NCI-H146 treated with DMSO at 0.1 percent for 48 hours (cell line): Measurements from ENCODE around the gene IFT74.
A peak's percentile ranks its signal among the peaks of the same experiment; 100 is the strongest.

ENCODE experiments used
- DNase-seq: peaks from one replicate; lab custom pipeline; 2025; ENCODE audit not compliant: unreplicated experiment; lab: John Stamatoyannopoulos, UW

The IFT74 gene

DNA sequence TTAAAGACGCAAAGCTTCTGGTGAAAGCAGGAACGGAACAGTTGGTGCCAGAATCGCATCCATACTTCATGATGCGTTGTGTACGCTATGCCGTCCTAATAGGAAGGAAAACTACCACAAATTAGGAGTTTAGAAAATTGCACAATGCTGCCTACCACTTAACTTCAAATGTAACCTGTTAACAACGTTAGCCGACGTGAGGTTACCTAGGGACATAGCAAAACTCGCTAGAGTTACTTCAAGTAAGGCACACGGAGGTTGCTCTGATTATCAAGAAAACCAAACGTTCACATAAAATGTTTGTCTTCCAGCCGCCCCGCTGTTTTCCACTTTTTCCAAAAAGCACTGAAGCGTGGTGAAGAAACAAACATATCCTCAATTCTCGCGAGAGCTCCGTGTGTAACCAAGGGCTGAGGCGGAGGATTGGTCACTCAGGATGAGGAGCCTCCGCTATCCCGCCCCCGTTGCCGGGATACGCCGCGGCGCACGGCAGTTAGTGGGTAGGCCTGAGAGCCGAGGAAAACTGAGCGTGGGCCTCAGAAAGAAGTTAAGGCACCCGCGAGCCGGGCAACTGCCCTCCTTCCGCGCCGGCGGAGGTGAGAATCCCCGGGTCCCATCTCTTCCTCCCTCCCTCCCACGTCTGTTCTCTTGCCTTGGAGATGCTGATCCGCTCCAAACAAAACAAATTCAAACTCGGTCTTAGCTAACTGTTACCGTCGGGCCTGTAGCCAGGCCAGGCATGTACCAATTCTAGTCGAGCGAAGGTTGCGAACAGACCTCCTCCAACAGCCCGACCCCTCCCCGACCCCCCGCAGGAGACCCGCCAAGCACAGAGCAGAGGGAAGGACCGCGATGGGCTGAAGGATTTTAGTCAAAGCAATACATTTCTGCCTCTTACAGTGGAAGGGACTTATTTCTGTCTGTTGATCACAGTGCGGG lies at the start of gene IFT74:
TSS of gene IFT74 (plus strand) at position 492 of the 939 bp plus-strand sequence. CDS start 5,556 bp downstream, outside the sequence.
- peak; percentile 98 for DNase-seq

- no peak for DNase-seq
Observed at GRCh38 chr9:26913138-26913668, 43.0 kb upstream of the IFT74 start.

DNA sequence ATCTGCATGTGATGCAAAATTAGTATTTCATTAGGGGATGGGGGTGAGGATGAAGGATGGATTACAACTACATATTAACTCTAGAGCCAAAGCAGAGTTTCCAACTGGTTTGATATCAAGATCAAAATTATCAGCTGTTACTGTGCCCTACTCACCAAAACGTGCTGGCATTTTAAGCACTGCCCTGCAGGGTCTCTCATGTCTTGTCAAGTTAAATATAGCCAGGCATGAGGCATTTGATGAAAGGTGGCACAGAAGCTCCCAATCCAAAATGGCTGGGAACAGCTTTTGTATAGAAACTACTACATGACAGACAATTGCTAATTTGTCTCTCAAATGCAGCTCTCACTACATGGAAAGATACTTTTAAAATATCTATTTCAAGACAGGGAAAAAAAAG lies 36.5 kb upstream of the IFT74 start:
- no peak for DNase-seq

GRCh38 chr9:26925609-26926008 lies 30.6 kb upstream of the IFT74 start:
- no peak for DNase-seq

DNA sequence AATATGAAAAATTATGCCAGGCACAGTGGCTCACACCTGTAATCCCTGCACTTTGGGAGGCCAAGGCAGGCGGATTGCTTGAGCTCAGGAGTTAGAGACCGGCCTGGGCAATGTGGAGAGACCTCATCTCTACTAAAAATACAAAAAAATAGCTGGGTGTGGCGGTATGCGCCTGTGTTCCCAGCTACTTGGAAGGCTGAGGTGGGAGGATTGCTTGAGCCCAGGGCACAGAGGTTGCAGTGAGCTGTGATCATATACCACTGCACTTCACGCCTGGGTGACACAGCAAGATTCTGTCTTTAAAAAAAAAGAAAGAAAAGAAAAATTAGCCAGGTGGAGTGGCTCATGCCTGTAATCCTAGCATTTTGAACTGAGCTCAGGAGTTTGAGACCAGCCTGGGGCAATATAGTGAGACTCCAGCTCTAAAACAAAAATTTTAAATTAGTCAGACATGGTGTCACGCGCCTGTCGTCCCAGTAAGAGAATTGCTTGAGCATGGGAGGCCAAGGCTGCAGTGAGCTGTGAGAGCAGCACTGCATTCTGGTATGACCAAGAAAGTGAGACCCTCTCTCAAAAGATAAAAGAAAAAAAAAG lies 27.2 kb upstream of the IFT74 start:
- DNase-seq, result no peak

DNA sequence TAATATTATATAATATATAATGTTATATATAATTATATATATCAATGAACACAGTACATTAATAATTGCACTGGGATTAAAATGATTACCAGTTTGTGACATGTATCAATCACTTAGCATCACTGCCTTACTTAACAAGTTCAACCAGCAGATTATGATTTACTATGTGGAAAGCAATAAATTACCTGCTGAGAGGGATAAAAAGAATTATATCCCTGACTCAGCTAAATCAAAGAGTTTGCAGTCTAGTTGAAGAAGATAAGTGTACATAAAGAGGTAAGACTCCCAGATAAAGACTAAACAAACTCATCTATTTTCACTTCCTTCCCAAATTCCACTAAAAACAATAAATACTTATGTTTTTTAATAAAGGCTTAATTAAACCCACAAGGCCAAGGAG lies 20.4 kb upstream of the IFT74 start:
- no peak for DNase-seq

DNA sequence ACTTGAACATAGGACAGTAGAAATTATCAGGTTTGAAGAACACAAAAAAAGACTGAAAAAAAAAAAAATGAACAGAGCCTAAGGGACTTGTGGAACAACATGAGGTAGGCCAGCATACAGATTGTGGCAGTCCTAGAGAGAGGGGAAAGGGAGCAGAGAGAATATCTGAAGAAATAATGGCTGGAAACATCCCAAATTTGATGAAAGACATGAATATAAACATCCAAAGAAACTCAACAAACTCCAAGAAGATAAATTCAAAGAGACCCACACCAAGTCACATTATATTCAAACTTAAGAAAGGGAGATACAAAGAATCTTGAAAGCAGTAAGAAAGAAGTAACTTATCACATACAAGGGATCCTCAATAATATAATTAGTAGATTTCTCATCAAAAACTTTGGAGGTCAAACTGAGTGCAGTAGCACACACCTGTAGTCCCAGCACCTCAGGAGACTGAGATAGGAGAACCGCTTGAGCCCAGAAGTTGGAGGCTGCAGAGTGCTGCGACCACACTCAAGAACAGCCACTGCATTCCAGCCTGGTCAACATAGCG lies 18.3 kb upstream of the IFT74 start:
- no peak for DNase-seq

- DNase-seq, result no peak
Observed at GRCh38 chr9:26939955-26940711, 16.1 kb upstream of the IFT74 start.

DNA sequence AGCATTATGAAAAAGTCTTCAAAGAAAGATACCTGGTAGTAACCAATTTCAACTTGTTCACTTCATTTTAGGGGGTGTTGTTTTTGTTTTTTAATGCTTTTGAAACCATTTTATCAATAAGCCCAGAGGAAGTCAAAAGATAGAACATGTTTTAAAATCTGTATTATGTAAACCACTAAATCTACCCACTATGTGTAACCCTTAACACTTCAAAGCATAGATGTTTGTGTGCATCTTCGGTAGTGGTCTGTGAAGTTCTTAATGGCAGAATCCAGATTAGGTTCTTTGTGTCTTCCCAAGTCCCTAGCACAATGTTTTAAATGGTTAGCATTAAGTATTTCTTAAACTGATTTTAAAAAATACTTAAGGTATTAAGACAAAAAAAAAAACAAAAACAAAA lies 15.4 kb upstream of the IFT74 start:
- DNase-seq, result no peak

GRCh38 chr9:26945591-26945990 lies 10.6 kb upstream of the IFT74 start:
- no peak for DNase-seq

DNA sequence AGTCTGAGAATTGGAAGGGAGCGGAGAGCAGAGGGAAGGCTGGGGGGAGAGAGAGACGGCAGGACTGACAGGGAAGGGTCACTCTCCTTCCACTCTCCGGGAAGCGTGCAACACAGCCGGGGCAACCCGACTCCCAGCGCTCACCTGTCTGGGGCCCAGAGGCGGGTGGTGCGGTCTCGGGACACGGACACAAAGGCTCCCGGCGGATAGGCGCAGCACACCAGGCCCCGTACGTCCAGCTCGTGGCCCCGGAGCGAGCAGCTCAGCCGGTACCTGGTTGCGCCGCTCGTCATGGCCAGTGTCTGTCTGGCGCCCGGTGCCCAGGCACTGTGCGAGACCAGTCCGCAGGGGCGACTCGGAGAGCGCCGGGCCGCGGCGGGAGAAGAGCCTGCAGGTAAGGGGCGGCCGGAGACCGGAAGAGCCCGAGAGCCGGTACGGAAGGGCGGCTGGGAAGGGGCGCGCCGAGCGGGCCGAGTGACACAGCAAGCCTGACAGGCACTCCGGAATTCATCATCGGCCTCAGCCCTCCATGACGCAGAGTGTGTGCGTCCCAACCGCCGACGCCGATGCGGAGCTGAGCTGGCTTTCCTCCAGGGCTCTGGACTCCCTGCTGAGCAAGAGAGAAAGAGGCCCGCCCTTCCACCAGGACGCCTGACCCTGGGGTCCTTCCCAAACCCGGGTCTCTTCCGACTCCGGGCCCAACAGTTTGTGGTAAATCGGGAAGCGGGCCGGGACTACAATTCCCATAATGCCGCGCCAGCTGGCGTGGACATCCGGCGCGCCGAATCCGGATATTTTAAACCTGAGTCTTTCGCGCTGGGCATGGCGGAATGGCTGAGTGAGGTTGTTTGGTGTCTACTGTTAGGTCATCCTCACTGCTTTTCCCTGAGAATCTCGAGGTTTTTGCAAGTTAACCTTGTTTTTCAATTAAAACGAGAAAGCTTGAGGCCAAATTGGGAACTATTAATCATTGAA lies 9.2 kb upstream of the IFT74 start, which contains the start of gene PLAA:
TSS of gene PLAA (minus strand) at position 490 of the 975 bp plus-strand sequence. CDS start at position 293, 197 bp downstream.
- peak; percentile 93 for DNase-seq

GRCh38 chr9:26947736-26948135 lies 8.5 kb upstream of the IFT74 start:
- no peak for DNase-seq

DNA sequence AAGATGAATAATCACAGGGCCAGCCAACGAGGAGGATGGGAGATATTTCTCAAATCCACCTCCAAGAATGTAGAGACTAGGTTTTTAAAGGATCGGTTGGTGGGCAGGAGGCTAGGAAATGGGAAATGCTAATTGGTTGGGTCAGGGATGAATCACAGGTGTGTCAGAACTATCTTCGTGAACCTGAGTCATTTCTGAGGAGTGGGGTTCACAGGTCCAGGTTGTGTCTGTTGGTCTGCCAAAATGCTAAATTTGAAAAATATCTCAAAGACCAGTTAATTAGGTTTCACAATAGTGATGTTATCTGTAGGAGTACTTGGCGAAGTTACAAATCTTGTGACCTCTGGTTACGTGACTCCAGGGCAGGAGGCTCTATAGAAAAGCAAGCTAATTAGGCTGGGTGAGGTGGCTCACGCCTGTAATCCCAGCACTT lies 6.6 kb upstream of the IFT74 start:
- no peak for DNase-seq

- DNase-seq, result no peak
Observed at GRCh38 chr9:26950521-26950920, 5.7 kb upstream of the IFT74 start.

GRCh38 chr9:26951794-26952193 lies 4.4 kb upstream of the IFT74 start:
- no peak for DNase-seq

DNA sequence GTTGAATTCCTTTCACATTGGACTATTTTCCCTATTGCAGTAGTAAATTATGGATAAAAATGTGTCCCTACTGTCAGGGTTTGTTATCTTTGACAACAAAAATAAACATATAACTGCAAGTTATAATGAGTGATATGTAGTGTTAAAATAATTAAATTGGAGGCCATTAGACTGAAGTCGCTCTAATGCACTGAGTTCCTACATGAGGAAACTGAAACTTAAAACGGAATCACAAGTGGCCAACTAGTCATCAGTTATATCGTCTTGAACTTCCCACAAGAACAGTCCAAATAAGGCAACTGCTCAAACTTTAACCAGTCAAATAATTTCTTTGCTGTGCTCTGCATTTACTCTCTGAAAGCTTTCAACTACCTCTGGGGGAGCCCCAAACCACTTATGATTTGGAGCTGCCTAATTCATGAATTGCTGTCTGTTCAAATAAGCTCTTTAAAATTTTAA lies 2.1 kb upstream of the IFT74 start:
- DNase-seq, result no peak

DNA sequence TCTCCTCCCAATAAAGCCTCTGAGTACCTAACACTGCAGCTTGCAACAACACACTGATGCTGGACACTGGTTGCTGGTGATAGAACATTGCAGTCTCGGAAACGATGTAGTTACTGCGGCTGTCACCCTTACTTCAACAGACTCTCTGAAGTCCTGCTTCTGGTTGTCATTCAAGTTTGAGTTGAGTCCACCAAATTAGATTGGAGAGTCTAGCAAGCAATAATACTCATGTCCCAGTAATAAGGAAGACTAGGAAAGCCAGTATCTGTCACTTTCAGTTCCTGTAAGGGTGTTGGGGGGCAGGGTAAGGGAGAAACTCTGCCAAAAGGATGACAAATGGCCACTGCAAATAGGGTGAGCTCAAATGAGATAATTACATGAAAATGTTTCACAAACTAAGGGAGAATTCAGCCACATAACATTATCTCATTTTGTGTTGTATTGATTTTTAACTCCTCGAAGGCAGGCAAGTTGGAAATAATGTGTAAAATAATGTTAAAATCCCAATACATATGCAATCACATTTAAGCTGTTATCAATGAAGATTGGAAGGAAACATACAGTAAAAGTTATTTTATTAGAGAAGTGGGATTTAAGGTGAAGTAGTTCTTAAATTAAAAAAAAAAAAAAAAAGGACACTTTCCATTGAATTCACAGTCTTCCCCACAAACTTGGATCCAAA lies 849 bp upstream of the IFT74 start:
- DNase-seq, result peak; percentile 18

- no peak for DNase-seq
Observed at GRCh38 chr9:26956860-26957233, 635 bp downstream of the IFT74 start.

GRCh38 chr9:26971721-26972120 lies 15.5 kb downstream of the IFT74 start:
- DNase-seq, result no peak
